IMR-90 (cell line): ENCODE measurements around the gene CAMK4.

ENCODE experiments used
- CEBPB ChIP-seq: IDR thresholded peaks from 2 replicates; pipeline ENCODE4 v1.6.1; 2012; ENCODE audit warnings: low read depth, low read length, improper control_type of control experiment
- CHD1 ChIP-seq: IDR thresholded peaks from 2 replicates; pipeline ENCODE4 v1.6.1; 2012; ENCODE audit warnings: low read depth, low read length, improper control_type of control experiment
- CTCF ChIP-seq: conservative IDR thresholded peaks from 2 replicates; pipeline ENCODE4 v1.5.1; 2012; ENCODE audit warnings: mild to moderate bottlenecking, low read depth, low read length, improper control_type of control experiment
- ELK1 ChIP-seq: fragments of 150-350 bp; IDR thresholded peaks from 2 replicates; pipeline ENCODE4 v1.6.1; 2016; ENCODE audit warnings: low read depth, mild to moderate bottlenecking, low read length, moderate library complexity, borderline replicate concordance
- MAFK ChIP-seq: IDR thresholded peaks from 2 replicates; pipeline ENCODE4 v1.6.1; 2012; ENCODE audit warnings: low read depth, low read length, improper control_type of control experiment
- POLR2A ChIP-seq: IDR thresholded peaks from 2 replicates; pipeline ENCODE4 v1.6.1; 2012; ENCODE audit warnings: mild to moderate bottlenecking, low read depth, low read length
- RAD21 ChIP-seq: IDR thresholded peaks from 2 replicates; pipeline ENCODE4 v1.6.1; 2012; ENCODE audit warnings: low read length, improper control_type of control experiment
- USF2 ChIP-seq: fragments of 150-350 bp; IDR thresholded peaks from 2 replicates; pipeline ENCODE4 v1.6.1; 2017; ENCODE audit warnings: mild to moderate bottlenecking, antibody characterized with exemption, low read length, low read depth

GRCh38 chr5:111194053-111194452, 30.1 kb upstream of the CAMK4 start:
- TF ChIP-seq POLR2A (no peak), USF2 (no peak), CEBPB (no peak), MAFK (no peak), RAD21 (no peak), ELK1 (no peak), CTCF (no peak), CHD1 (no peak)
